ENCODE results near the gene AGAP2.
A peak's percentile ranks its signal among the peaks of the same experiment; 100 is the strongest.

The AGAP2 gene

GRCh38 chr12:57753756-57754337, 15.3 kb upstream of the AGAP2 start:
- no peak for DNase-seq (ENCODE audit: low read depth in 2 of 2)

DNA sequence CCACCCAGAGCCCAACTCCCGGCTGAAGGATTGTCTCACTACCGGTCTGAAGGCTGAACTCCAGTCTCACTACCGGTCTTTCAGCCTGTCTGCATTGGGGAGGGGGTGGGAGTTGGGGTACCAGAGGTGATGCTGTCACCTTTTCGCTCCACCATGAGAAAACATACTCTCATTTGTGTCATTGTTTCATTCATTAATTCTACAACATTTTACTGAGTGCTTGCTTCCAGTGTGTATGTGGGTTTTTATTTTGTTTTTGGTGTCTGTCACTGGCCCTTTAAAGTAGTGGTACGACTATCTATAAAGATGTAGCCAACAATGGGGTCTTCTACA, 14.1 kb upstream of the AGAP2 start:
- no peak for DNase-seq (ENCODE audit: low read depth in 2 of 2)

DNA sequence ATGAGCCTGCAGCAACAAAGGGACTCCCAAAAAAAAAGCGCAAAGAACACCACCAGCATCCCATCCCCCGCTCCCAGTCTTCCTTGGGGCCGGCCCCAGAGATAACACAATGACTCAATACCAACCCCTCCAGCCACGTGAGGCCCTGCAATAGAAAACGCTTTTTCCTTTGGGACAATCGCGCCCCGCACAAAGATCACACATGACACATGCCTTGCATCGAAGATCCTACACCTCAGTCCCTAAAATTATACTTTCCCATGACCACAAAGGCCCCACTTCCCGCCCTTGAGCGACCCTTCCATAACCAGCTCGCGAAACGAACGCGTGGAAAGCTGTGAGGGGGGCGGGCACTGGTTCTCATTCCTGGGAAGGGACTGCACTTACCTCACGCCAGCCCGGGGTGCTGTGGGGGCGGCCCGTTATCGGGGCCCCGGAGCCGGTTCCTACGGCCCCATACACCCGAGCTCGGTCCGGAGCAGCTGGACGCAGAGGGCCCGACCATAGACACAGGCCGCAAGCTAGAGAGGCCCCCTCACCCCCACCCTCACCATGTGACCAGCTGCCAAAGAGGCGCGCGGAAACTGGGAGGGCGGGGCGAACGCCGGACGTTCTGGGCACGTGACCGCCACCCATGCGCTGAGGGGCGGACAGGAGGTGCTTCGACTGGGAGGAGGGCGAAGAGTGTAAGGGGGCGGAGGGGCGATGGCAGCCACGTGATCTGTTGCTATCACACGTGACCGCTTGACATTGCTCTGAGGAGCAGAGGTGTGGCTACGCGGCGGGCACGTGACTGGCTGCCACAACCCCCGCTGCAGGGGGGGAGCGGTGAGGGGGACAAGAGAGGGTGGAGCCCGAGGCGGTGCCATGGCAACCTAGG, 13.5 kb upstream of the AGAP2 start, which contains the start of gene CDK4:
CDK4 (minus strand) TSS at position 523 of the 880 bp plus-strand sequence. CDS start 593 bp downstream, outside the sequence.
- DNase-seq (ENCODE audit: low read depth in 2 of 2) = peak; percentile 97

GRCh38 chr12:57751432-57751787, 12.9 kb upstream of the AGAP2 start:
- no peak for DNase-seq (ENCODE audit: low read depth in 2 of 2)

DNA sequence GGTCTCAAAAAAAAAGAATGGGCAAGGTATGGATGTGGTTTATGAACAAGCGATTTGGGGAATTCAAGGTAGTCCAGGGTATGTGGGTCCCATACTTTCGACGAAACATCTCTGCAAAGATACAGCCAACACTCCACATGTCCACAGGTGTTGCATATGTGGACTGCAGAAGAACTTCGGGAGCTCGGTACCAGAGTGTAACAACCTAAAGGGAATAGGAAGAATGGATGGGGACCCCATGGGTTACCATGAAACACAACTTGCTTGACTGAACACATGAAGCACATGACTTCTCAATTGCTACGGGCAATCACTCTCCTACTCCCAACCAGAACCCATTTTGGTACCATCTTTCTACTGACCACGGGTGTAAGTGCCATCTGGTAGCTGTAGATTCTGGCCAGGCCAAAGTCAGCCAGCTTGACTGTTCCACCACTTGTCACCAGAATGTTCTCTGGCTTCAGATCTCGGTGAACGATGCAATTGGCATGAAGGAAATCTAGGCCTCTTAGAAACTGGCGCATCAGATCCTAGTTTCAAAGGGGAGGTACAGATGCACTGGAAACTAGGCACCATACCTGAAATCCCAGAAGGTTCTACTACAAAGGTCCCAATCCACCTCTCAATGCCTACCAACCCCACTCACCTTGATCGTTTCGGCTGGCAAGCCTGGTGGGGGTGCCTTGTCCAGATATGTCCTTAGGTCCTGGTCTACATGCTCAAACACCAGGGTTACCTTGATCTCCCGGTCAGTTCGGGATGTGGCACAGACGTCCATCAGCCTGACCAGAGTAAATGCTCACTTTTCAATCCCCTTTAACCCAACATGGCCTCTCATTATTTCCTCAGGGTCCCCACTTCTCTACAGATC, 12.3 kb upstream of the AGAP2 start:
- DNase-seq (ENCODE audit: low read depth in 2 of 2) = no peak

DNA sequence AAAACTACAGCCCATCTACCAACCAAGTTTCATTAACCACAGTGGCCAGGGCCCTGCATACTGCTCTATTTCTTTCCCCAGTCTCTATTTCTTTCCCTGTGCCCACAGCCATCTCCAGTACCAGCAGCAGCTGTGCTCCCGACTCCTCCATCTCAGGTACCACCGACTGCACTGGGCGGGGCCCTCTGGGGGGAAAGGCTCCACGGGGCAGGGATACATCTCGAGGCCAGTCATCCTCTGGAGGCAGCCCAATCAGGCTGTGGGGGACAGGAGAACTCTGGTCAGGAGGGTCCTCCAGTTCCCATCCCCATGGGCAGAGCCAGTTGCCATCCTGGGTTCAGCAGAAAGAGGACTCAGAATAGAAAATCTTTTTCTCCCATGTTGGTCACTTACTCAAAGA, 10.5 kb upstream of the AGAP2 start:
- no peak for DNase-seq (ENCODE audit: low read depth in 2 of 2)

- no peak for DNase-seq (ENCODE audit: low read depth in 2 of 2)
Measured at GRCh38 chr12:57746025-57746424, 7.5 kb upstream of the AGAP2 start.

DNA sequence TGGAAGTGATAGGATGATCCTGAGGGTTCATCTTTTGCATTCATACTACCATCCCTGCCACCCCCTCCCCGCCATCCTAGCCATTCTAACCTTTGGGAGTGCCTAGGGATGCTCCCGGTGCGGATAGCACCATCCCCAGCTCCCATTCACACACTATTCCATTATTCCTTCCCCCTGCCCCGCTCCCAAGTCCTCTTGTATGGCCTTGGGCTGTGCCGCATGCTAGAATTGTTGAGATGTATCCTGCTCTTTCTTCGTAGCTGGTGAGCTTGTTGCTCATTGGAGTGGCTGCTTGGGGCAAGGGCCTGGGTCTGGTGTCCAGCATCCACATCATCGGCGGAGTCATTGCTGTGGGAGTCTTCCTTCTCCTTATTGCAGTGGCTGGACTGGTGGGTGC, 6.9 kb upstream of the AGAP2 start:
- DNase-seq (ENCODE audit: low read depth in 2 of 2) = no peak

DNA sequence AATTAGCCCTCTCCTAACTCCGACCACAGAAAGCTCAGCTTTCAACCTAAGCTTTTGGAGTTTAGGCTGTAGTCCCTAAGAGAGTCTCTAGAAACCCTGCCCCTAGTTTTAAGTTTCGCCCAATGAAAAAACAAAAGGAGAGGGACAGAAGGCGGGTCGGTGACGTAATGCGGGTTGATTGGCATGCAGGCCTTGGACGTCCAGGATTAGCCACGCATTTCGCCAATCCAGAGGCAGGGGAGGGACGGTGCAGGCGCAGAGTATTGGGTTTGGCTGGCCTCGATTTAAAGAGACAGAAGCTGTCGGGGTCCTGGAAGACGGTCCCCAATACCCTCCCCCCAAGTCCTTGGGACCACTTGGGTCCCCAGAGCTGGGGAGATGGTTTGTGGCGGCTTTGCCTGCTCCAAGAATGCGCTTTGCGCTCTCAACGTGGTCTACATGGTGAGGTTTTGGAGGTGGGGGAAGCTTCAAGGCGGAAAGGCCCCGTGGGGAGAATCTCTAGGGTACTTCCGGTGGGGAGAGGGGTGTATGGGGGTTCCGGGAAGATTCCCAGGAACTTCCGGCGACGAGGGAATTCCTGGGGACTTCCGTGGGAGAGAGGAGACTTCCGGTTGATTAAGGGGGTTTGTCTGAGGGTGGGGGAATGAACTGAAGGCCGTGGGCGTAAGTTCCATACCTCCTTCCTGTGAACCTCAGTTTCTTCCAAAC, 6.4 kb upstream of the AGAP2 start, which contains the start of gene TSPAN31:
TSPAN31 (plus strand) TSS at position 263 of the 708 bp plus-strand sequence; CDS start at position 379, 116 bp downstream.
- peak; percentile 91 to 94 for DNase-seq (ENCODE audit: low read depth in 2 of 2)

GRCh38 chr12:57744194-57744776, 5.7 kb upstream of the AGAP2 start:
- DNase-seq (ENCODE audit: low read depth in 2 of 2) = peak; percentile 45 to 61

DNA sequence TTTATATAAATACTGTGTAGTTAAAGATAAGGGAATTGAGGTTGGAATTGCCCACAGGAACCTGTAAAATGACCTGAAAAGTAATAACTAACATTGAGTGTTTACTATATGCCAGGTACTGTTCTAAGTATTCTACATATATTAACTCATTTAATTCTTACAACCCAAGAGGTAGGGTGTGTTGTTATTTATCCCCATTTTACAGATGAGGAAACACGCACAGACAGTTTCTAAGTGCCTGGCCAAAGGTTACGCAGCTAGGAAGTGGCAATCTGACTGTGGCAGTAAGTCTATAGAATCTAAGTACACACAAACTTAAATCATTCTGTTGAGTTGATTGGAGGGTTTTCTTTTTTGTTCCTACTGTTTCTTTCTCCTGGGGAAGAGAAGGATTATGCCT, 5.2 kb upstream of the AGAP2 start:
- DNase-seq (ENCODE audit: low read depth in 2 of 2) = no peak

DNA sequence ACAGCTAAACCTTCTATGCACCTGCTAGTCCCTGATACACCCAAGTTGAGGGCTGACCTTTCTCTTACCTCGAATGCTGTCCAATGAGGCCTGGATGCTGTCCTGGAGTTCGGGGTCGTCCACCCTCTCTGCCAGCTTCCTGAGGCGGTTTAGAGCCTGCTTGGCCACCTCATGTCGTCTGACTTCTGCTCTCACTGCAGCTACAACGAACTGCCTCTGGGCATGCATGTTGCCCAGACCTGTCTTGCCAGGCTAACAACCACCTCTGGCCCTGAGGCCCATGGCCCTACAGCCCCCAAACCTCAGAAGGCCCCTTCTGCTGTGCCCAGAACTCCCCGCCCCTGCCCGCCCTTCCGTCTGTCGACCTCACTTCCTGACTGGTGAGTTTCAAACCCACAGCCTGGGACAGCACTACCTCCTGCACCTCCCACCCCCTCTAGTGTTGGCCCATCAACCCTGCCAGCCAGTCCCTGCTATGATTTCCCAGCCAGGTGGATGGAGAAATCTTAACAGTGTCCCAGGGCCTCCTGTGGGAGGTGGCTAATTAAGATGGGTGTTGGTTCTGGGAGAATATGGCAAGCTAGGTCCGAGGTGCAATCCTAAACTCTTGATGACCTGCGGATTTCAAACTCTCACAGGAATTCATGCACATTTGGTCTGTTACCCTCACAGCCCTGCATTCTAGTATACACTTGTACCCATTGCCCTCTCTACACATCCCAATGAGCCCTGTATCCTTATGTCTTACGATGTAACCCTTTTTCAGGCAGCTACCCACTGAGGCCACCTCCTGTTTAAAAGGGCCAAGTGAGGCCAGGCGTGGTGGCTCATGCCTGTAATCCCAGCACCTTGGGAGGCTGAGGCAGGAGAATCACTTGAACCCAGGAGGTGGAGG, 3.5 kb upstream of the AGAP2 start:
- DNase-seq (ENCODE audit: low read depth in 2 of 2) = peak; percentile 51 to 76

GRCh38 chr12:57741413-57741789, 2.9 kb upstream of the AGAP2 start:
- no peak for DNase-seq (ENCODE audit: low read depth in 2 of 2)

- peak; percentile 50 to 69 for DNase-seq (ENCODE audit: low read depth in 2 of 2)
Measured at GRCh38 chr12:57740656-57741412, 2.3 kb upstream of the AGAP2 start.

- DNase-seq (ENCODE audit: low read depth in 2 of 2) = no peak
Measured at GRCh38 chr12:57739914-57740538, 1.5 kb upstream of the AGAP2 start.

GRCh38 chr12:57739387-57739786, 845 bp upstream of the AGAP2 start:
- no peak for DNase-seq (ENCODE audit: low read depth in 2 of 2)

DNA sequence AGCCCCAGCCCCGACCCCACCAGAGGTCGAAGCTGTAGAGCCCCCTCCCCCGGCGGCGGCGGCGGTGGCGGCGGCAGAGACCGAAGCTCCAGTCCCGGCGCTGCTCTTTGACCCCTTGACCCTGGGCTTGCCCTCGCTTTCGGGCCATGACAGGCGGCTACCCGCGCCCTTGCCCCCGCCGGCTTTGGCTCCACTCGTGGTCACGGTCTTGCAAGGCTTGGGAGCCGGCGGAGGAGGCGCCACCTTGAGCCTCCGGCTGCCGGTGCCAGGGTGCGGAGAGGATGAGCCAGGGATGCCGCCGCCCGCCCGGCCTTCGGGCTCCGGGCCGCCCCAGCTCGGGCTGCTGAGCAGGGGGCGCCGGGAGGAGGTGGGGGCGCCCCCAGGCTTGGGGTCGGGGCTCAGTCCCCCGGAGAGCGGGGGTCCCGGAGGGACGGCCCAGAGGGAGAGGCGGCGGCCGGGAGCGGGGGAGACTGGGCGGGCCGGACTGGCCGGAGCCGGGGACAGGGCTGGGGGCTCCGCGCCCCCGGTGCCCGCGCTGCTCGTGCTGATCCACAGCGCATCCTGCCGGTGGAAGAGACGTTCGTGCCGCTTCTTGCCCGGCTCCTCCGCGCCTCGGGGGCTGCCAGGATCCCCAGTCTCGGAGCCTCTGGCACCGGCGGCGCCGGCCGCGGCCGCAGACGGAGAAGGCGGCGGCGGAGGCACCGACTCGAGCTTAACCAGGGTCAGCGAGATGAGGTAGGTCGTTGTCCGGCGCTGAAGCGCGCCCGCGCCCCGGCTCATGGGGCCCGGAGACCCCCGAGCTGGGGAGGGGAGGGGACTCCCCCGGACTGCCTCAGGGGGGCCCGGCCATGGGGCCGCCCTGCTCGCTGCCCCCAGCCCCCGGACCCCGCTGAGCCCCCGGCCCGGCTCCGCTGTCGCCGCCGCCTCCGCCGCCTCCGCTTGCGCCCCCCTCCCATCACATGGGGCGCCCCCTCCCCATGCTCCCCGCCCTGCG, 778 bp downstream of the AGAP2 start:
- DNase-seq (ENCODE audit: low read depth in 2 of 2) = no peak

All from stimulated activated CD4-positive, alpha-beta T cell treated with anti-CD3 and anti-CD28 coated beads, Interleukin-12 subunit alpha, Interleukin-12 subunit beta, amount 100 ng/mL, for 24 hours (primary cell).